Skeletal muscle cell (primary cell): ENCODE results near the gene MATN4.
A peak's percentile ranks its signal among the peaks of the same experiment; 100 is the strongest.

Experiments
- DNase-seq: peaks from one replicate; pipeline ENCODE4 v3.0.0-alpha.2; 2010; ENCODE audit warnings: low read depth
- H3K4me3 ChIP-seq: 2 replicates; pipeline ENCODE4 v1.5.1; 2011; ENCODE audit warnings: low read depth, mild to moderate bottlenecking, control low read depth, low read length, moderate library complexity

The MATN4 gene

DNA sequence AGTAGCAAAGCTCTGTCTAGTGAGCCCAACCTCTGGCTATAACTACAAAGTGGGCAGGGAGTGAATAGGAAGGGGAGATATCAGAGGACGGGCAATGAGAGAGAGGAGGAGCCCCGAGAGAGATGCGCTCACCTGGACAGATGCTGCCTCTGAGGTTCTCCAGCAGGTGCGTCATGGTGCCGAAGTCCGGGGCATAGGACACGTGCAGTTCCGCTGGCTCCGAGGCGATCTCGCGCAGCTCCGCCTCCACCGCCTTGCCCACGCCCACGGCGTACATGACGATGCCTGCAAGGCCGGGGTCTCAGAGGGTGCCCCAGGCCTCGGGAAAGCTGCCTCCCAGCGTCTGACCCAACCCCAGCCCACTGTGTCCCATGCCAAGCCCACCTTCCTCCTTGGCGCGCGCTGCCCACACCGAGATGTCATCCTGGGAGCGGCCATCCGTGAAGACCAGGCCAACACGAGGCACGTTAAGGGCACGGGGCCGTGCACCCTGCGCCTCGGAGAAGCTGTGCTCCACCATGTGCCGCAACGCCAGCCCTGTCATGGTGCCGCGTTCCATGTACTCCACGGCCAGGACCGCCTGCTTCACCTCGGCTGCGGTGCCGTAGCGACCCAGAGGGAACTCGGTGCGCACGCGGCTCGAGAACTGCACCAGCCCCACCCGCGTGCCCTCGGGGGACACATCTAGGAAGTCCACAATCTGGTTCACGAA, 10.2 kb downstream of the MATN4 start:
- no peak overlapping the region for H3K4me3 ChIP-seq
- DNase-seq: no peak

DNA sequence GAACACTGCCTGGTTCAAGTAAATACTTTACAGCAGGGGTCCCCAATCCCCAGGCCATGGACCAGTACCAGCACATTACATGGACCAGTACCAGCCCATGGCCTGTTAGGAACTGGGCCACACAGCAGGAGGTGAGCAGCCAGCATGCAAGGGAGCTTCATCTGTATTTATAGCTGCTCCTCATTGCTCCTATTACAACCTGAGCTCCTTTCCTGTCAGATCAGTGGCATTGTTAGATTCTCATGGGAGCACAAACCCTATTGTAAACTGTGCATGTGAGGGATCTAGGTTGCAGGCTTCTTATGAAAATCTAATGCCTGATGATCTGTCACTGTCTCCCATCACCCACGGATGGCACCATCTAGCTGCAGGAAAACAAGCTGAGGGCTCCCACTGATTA, 13.4 kb downstream of the MATN4 start:
- no peak overlapping the region for H3K4me3 ChIP-seq
- DNase-seq: no peak

DNA sequence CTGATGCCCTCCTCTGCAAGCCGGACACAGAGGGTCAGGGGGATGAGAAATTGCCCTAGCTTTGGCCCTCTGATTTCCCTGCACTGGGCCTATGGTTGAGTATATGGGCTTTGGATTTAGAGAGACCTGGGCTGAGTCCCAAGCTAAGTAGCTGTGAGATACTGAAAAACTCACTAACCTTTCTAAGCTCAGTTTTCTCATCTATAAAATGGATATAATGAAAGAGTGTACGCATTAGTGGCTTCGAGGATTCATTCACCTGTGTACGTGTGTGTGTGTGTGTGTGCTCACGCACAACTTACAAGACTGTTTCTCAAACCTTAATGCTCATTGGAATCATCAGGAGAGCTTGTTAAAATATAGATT, 14.1 kb downstream of the MATN4 start:
- H3K4me3 ChIP-seq: peak overlapping the region; percentile 59
- no peak for DNase-seq

DNA sequence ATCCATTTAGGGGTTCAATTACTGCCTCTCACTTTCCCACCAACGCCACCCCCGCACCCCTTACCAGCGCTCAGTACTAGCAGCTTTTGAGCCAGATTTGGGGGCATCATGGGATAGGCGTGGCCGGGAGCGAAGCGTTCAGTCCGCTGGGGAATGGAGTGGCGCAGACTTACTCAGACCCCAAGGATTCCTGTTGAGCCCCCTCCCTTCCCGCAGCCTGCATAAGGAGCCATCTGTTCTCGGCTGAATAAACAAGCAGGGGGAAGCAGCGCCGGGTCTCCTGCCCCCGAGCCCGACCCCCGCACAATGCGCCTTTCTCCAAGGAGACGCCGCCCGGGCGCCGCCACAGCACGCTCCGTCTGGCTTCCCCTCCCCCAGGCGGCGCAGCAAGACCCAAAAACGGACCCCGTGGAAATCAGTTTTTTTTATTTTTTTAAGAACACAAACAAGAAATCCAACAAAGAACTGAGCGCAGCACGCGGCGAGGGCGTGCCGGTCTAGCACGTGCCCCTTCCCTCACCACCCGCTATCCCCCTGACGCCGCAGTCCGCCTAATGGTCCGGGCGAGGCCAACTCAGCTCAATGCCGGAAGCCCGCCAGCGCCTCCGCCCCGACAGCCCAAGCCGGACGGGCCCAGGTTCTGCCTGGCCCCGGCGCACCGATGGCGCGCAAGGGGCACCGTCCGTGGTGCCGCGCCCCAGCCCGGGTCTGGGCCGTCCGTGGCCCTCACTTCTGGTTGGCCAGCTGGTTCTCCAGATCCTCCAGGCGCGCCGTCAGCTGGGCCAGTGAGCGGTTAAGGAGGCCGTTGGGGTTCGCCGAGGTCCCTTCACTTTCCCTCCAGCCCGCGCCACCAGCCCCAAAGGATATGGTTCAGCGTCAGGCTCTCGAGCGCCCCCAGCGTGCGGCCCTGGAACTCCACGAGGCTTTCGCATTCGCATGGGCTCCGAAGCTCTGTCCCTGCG, 14.8 kb downstream of the MATN4 start:
- peak overlapping the region; percentile 59 for H3K4me3 ChIP-seq
- no peak for DNase-seq

DNA sequence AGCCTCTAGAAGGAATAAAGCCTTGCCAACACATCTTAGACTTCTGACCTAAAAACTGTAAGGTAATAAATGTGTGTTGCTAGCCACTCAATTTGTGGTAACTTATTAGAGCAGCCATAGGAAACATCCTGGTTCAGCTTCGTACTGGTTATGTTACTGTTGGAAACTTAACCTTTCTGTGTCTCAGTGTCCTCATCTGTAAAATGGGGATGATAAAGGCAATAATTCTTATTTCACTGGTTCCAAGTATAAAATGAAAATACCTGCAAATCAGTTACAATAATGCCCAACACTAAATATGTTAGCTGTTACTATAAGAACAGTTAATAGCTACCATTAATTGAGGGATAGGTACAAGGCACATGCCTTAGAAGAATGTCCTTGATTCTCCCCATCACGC, 15.8 kb downstream of the MATN4 start:
- H3K4me3 ChIP-seq: no peak overlapping the region
- no peak for DNase-seq

DNA sequence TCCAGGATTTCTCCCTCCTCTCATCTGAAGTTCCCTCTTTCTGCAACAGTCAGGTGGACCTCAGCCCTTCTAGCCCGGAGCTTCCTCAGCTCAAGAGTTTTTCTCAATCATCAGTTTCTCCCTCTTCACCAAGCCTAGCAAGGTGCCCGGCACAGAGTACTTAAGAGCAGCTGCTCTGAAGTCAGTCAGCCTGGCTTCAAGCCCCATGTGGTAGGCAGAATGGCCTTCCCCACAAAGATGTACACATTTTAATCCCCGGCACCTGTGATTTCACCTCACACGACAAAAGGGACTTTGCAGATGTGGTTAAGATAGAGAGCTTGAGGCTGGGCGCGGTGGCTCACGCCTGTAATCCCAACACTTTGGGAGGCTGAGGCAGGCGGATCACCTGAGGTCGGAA, 16.6 kb downstream of the MATN4 start:
- no peak for DNase-seq
- no peak overlapping the region for H3K4me3 ChIP-seq

DNA sequence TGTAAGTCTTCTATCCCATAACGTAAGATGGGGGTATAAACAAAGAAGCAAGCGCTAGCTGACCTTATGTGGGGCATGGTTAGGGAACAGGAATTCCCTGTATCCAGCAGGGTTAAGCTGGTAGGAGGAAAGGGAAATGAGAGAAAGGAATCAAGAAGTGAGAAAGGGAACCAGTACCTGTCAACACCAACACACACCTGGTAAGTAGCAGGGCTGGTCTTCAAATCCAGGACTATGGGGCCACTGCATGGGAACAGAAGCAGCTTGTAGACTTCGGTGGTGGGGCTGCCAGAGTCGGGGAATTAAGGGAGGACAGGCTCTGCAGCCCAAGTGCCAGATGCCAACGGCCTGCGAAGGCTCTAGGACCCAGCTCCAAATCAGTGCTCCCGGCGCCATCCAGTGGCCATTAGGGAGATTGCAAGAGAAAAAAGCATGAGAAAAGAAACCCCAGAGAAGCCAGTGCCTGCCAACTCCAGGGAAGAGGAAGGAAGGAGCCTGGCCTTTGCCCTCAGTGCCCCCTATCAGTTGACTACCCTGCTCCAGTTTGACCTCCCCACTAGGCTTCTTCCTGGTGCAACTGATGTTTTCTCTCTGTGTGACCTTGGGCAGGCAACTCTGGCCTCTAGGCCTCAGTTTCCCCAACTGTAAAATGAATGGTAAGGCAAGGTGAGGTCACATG, 17.3 kb downstream of the MATN4 start:
- no peak for DNase-seq
- H3K4me3 ChIP-seq: no peak overlapping the region

DNA sequence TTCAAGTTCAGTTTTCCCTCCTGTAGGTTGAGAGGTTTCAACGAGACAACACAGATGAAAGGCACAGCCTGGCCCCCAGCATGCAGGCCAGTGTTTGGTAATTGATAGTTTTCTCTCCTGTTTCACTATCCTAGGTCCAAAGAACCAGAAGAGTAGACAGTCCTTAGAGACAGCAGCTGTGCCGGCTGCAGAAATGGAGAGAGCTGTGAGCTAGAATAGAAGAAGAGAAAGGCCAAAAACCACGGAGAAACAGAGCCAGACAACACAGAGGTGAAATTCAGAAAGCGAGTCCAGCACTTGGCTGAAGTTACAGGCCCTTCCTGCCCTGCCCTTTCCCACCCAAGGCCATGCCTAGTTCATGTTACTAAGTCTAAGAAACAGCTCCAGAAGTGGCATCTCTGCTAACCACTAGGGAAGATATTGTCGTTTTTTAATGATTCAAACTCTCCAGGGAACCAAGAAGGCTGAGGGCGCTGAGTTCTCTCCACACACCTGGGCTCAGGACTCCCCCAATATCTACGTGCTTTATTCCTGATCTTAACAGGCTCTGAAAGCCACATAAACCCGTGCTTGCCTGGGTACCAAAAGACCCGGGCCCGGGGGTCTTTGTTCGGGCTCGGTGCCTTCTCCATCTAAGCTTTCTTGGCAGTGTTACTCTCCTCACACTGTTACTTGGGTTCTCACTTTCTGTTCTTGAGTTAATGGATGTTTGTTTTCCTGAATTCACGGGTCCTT, 18.0 kb downstream of the MATN4 start:
- no peak for DNase-seq
- H3K4me3 ChIP-seq: no peak overlapping the region

DNA sequence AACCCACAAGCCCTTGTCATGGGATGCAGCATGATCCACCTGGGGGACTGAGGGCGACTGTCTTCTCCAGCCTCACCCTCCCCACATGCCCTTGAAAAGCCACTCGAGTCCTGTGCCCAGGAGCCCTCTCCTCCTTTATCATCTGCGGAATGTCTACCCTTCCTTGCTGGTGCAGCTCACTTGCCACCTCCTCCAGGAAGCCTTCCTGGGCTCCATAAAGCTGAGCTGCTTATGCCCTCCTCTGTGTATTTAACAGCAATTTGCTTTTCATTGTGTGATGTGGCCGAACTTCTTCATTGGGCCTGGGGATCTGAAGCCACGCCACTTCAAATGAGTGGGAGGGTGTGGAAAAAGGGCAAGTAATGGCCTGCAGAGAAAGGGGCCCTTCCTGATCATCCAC, 19.2 kb downstream of the MATN4 start:
- no peak overlapping the region for H3K4me3 ChIP-seq
- DNase-seq: no peak

DNA sequence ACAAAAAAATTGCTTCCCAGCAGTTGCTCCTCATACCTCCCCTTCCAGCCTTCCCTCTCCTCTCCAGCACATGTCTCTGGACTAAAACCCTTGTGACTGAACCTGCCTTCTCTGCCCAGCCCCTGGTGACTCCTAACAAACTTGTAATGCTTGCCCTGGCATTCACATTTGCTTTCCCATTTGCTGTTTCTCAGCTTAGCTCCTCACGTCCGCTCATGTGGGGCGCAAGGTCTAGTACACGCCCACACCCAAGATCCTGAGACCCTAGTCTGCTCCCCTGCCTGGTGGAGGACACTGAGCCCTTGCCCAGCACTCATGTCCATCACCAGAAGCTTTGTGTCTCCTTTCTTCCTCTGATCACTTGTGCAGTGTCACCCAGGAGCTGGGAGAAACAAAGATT, 19.7 kb downstream of the MATN4 start:
- no peak for DNase-seq
- no peak overlapping the region for H3K4me3 ChIP-seq

DNA sequence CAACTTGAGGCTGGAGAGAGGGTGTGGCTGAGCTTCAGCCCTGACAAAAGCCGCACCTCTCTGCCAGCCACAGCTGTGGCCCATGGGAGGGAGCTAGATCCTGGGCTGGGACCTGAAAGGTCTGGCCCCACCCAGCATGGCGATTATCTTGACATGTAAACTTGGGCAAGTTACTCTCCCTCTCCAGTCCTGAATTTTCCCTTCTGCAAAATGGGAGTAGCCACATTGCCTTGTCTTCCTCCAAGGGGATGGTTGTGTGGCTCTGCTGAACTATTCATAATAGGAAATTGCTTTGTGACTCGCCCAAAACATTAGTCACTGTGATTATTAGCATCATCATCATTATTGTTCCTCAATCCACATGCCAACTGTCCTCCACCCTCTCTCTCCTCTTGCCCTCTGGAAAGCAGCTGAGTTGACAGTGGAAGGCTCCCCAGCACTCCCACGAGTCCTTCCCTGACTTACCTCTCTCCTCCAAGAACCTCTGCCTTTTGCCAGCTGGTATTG, 24.5 kb downstream of the MATN4 start:
- no peak overlapping the region for H3K4me3 ChIP-seq

DNA sequence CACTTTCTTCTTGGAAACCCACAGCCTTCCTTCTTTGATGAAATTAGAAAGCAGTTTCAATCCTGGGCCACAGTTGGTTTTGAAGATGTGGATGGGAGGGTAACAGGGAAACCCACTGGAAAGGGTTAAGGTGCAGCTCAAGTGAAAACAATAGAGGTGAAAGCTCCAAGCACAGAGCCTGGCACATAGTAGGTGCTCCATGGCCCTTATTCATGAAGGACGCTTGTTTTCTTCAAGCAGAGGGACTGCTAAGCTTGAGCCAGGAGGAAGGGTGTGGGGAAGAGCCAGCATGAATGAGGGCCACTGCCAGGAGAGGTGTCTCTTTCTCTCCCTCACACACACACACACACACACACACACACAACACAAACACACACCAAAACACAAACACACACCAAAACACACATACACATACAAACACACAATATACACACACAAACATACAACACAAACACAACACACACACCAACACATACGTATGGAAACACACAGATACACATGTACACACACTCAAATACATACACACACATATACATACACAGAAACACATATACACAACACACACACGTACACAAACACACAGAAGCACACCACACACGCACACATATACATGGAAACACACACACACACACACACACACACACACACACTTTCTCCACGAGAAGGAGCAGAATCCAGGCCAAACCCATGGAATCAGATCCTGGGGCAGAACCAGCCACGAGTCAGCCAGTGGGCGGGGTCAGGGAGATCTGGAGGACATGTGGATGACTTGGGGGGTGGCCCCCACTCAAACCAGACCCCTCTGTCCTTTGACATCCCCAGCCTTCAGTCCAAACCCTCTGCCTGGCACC, 25.2 kb downstream of the MATN4 start:
- H3K4me3 ChIP-seq: no peak overlapping the region
- DNase-seq: no peak

More for the DNA sequence above, 24.5 kb downstream of the MATN4 start:
- no peak for DNase-seq

DNA sequence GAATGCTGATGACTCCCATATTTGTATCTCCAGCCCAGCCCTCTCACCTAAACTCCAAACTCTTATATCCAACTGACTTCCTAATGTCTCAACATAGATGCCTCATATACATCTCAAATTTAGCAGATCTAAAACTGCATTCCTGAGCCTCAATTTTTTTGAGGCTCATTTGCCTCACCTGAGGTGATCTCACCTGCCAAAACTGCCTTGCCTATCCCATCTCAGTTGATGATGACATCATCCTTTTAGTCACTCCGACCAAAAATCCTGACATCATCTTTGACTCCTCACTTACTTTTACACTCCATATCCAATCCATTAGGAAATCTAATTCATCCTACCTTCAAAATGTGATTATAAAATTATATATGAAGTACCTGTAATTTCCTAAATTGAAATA, 28.1 kb downstream of the MATN4 start:
- no peak for DNase-seq
- H3K4me3 ChIP-seq: no peak overlapping the region

DNA sequence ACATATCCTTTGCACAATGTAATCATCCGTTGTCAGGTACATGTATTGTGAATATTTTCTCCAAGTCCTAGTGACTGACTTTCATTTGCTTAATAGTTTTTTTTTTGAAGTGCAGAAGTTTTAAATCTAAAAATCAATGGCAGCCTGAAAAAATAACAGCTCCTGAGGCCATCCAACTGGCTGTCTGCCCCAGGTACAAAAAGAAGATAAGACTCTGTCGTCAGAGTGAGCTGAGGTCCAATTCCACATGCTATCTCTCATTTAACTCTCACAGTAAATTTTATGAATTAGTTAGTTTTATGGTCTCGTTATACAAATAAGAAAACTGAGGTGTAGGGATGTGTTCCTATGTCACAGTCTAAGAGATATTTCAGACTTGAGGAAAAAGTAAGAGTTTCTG, 32.8 kb downstream of the MATN4 start:
- H3K4me3 ChIP-seq: no peak overlapping the region
- no peak for DNase-seq

DNA sequence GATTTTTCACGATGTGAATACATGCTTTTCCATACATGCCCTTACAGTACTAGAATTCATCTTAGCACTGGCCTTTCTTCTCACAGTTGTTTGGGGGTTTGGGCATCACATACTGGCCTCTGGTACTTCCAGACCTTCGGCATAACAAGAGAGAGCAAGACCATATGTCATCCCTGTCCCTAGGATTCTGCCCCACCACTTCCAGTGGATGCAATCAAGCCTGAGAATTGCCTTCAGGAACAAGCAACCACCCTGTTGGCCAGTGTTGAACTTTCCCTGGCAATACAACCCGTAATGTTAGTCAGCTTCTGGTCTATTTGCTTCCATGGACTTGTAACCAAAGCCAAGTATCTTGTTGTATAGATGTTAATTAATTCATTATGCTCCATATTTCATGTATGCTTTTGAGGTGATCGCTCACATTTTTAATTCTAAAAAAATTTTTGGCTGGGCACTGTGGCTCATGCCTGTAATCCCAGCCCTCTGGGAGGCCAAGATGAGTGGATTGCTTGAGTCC, 38.3 kb downstream of the MATN4 start:
- no peak overlapping the region for H3K4me3 ChIP-seq
- no peak for DNase-seq

DNA sequence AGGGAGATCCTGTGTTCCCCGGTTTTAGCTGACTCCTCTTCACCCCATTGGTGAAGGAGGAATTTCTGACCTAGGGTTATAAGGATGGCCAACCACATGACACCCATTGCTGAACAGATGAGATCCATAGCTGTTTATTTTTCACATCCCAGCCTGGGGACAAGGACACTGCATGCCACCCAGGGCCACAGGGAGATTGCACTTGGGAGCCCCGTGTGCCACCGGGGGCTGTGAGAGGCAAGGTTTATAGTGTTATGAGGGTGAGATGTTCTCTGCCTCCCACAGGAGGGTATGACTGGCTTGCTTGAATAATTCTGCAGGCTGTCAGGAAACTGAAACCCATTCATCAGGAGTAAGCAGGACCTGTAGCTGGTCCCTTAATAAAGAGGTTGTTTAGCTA, 39.0 kb downstream of the MATN4 start:
- no peak for DNase-seq
- H3K4me3 ChIP-seq: no peak overlapping the region

DNA sequence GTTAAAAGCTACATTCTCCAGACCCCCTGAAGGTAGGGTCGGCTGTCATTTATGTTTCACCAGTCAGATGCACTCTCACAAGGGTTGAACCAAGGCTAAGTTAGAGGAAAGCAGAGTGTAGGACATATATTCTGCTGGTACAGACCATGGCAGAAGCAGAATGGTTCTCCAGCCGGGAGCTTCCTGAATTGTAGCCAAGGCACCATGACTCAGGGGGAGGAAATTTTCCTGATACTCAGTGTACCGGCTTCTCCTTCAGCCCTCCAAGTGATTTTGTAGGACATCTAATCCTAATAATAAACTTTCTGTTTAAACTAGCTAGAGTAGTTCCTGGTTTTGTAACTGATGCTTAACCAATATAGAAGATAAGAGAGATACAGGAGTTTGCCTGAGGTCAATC, 39.6 kb downstream of the MATN4 start:
- no peak for DNase-seq
- H3K4me3 ChIP-seq: no peak overlapping the region

DNA sequence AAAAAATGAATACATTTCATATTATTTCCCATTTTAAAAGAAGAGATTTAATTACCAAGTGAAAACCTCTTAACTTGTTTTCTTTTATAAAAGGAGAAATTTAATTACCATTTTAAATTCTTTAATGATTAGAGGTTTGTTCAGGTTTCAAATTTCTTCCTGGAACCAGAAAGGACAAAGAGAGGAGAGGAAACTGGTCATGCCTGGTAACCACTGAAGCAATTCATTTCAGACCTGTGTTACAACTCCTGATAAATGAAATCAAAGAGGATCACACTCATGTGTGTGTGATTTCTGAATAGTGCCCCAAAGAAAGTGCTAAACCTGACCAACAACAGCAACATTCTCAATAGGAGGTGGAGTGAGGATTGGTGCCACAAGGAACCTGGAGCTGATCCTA, 41.1 kb downstream of the MATN4 start:
- no peak overlapping the region for H3K4me3 ChIP-seq
- DNase-seq: no peak
